ENCODE results near the gene KIF22.

KIF22 gene

GRCh38 chr16:29807426-29808218 lies 17.1 kb downstream of the KIF22 start:
- TF ChIP-seq GATA3 (IDR thresholded peaks at IDR 0.05; ENCODE audit: low read depth, low read length) (no peak), GATA2 (IDR thresholded peaks at IDR 0.05; ENCODE audit: low read depth, low read length) (no peak)

GRCh38 chr16:29808219-29808900 lies 17.8 kb downstream of the KIF22 start:
- no peak for TF ChIP-seq GATA2 (IDR thresholded peaks at IDR 0.05; ENCODE audit: low read depth, low read length)
- no peak for TF ChIP-seq GATA3 (IDR thresholded peaks at IDR 0.05; ENCODE audit: low read depth, low read length)

- TF ChIP-seq GATA2 (IDR thresholded peaks at IDR 0.05; ENCODE audit: low read depth, low read length): no peak
- no peak for TF ChIP-seq GATA3 (IDR thresholded peaks at IDR 0.05; ENCODE audit: low read depth, low read length)
These were observed 18.6 kb downstream of the KIF22 start for GRCh38 chr16:29809031-29809747.

- TF ChIP-seq GATA2 (IDR thresholded peaks at IDR 0.05; ENCODE audit: low read depth, low read length) (no peak), GATA3 (IDR thresholded peaks at IDR 0.05; ENCODE audit: low read depth, low read length) (no peak)
These were observed 19.5 kb downstream of the KIF22 start for GRCh38 chr16:29809850-29810698.

GRCh38 chr16:29810699-29811169 lies 20.2 kb downstream of the KIF22 start:
- TF ChIP-seq GATA3 (IDR thresholded peaks at IDR 0.05; ENCODE audit: low read depth, low read length): no peak
- no peak for TF ChIP-seq GATA2 (IDR thresholded peaks at IDR 0.05; ENCODE audit: low read depth, low read length)

GRCh38 chr16:29811170-29811895 lies 20.8 kb downstream of the KIF22 start:
- TF ChIP-seq GATA3 (IDR thresholded peaks at IDR 0.05; ENCODE audit: low read depth, low read length) (no peak), GATA2 (IDR thresholded peaks at IDR 0.05; ENCODE audit: low read depth, low read length) (no peak)

- TF ChIP-seq GATA3 (IDR thresholded peaks at IDR 0.05; ENCODE audit: low read depth, low read length) (no peak), GATA2 (IDR thresholded peaks at IDR 0.05; ENCODE audit: low read depth, low read length) (no peak)
These were observed 21.5 kb downstream of the KIF22 start, which contains the start of gene PRRT2 for GRCh38 chr16:29811896-29812665. Gene PRRT2, plus strand, starts transcription at chr16:29812193. Its CDS starts 862 bp downstream, at chr16:29813055.

- TF ChIP-seq GATA2 (IDR thresholded peaks at IDR 0.05; ENCODE audit: low read depth, low read length): no peak
- no peak for TF ChIP-seq GATA3 (IDR thresholded peaks at IDR 0.05; ENCODE audit: low read depth, low read length)
These were observed 22.4 kb downstream of the KIF22 start for GRCh38 chr16:29812754-29813643.

GRCh38 chr16:29813644-29814562 lies 23.4 kb downstream of the KIF22 start:
- TF ChIP-seq GATA3 (IDR thresholded peaks at IDR 0.05; ENCODE audit: low read depth, low read length): no peak
- no peak for TF ChIP-seq GATA2 (IDR thresholded peaks at IDR 0.05; ENCODE audit: low read depth, low read length)

GRCh38 chr16:29814592-29814991 lies 24.0 kb downstream of the KIF22 start:
- TF ChIP-seq GATA2 (IDR thresholded peaks at IDR 0.05; ENCODE audit: low read depth, low read length): no peak
- TF ChIP-seq GATA3 (IDR thresholded peaks at IDR 0.05; ENCODE audit: low read depth, low read length): no peak

All from SH-SY5Y (cell line).